ENCODE measurements around the gene RSRP1. TPM values are rescaled to one million over a fixed set of nuclear protein-coding genes. Genes with fewer than 3 reads are reported as not detected.
A peak's percentile ranks its signal among the peaks of the same experiment; 100 is the strongest.

Gene RSRP1
- total RNA-seq, 1 experiment from 2014 or later: 39.0 TPM

DNA sequence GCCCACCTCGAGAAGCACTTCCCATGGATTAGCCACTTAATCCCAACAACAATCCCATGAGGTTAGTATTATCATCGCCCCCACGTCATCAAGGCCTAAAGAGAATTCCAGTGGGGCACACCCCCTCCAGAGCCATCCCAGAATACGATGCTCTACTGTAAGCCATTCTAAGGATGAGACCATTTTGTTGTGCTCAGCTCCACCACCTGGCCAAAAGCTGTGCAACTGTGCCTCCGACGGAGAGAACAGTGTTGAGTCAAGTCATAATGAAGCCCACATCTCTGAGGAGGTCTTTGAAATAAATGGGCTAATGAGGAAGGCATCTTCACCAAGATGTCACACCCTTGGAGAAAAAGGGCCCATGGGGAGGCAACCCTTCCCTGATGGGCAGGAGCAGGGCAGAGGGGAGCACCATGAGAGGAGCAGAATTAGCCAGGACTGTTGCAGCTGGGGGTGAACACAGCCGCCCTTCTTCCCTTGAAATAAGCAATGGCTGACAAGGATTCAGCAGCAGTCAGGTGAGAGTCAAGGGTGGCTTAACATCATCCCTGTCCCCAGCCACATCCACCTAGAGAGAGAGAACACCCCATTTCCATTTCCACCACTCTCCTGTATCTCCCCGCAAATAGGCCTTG is 29.5 kb downstream of the RSRP1 start:
- peaks cover 13% of the 10 kb centered on the region for H3K36me3 ChIP-seq
- no peak for DNase-seq (ENCODE audit: low read depth in 1 of 2, low spot score in 2 of 2)
- H3K27ac ChIP-seq: no peak overlapping the region
- H3K9me3 ChIP-seq (replicated peaks): no peaks in the 10 kb centered on the region
- H3K4me3 ChIP-seq: no peak overlapping the region
- H3K4me1 ChIP-seq (replicated peaks): no peaks in the 10 kb centered on the region
- H3K27me3 ChIP-seq (replicated peaks): no peaks in the 10 kb centered on the region

DNA sequence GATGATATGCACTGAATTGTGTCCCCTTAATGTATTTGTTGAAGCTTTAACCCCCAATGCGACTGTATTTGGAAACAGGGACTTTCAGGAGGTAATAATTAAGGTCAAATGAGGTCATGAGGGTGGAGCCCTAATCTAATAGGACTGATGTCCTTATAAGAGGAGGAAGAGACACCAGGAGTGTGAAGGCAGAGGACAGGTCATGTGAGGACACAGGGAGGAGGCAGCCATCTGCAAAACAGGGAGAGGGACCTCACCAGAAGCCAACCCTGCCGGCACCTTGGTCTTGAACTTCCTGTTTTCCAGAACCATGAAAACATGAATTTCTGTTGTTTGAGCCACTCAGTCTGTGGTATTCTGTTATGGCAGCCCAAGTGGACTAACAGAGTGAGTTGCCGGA is 30.2 kb downstream of the RSRP1 start:
- H3K4me3 ChIP-seq: no peak overlapping the region
- H3K36me3 ChIP-seq: peaks cover 8% of the 10 kb centered on the region; the same call in 1 of the 2 replicates
- H3K27ac ChIP-seq: no peak overlapping the region
- H3K4me1 ChIP-seq (replicated peaks): no peaks in the 10 kb centered on the region
- no peak for DNase-seq (ENCODE audit: low read depth in 1 of 2, low spot score in 2 of 2)
- H3K27me3 ChIP-seq (replicated peaks): no peaks in the 10 kb centered on the region
- no peaks in the 10 kb centered on the region for H3K9me3 ChIP-seq (replicated peaks)

DNA sequence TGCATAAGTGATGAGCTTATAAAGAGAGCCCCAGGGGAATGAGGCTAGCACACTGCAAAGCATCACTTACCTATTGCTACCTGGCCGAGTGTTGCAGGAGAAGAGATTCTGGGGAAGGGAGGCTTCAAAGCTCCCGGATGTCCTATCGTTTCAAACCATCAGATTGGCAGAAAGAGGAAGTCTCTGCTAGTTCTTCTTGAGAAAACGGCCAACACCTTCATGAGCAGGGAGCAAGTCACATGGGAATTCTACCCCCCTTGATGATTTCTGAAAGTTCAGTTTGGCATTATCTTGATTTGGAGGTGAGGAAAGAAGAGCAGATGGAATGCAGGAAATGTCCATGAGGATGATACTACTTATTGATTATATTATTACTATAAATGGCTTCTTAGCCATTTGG is 31.1 kb downstream of the RSRP1 start:
- Histone ChIP-seq H3K9me3 (replicated peaks) (no peaks in the 10 kb centered on the region), H3K4me3 (no peak overlapping the region), H3K27ac (no peak overlapping the region), H3K36me3 (peaks cover 5% of the 10 kb centered on the region; the same call in 1 of the 2 replicates), H3K27me3 (replicated peaks) (no peaks in the 10 kb centered on the region), H3K4me1 (replicated peaks) (no peaks in the 10 kb centered on the region)
- no peak for DNase-seq (ENCODE audit: low read depth in 1 of 2, low spot score in 2 of 2)

DNA sequence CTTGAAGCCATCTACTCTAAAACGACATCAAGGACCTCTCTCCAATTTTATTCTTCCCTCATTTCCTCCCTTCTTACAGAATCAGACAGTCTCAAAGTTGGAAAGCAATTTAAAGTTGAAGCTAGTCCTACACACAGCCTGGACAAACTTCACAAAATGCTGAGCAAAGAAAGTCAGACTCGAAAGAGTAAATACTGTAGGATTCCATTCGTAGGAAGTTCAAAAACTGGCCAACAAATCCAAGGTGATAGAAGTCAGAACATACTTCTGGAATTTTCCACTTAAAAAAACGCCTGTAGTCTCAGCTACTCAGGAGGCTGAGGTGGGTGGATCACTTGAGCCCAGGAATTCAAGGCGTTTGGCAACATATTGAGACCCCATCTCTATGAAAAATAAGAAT is 34.5 kb downstream of the RSRP1 start:
- DNase-seq (ENCODE audit: low read depth in 1 of 2, low spot score in 2 of 2): no peak
- Histone ChIP-seq H3K36me3 (no peaks in the 10 kb centered on the region), H3K4me3 (no peak overlapping the region), H3K27me3 (replicated peaks) (no peaks in the 10 kb centered on the region), H3K9me3 (replicated peaks) (no peaks in the 10 kb centered on the region), H3K4me1 (replicated peaks) (no peaks in the 10 kb centered on the region), H3K27ac (no peak overlapping the region)

DNA sequence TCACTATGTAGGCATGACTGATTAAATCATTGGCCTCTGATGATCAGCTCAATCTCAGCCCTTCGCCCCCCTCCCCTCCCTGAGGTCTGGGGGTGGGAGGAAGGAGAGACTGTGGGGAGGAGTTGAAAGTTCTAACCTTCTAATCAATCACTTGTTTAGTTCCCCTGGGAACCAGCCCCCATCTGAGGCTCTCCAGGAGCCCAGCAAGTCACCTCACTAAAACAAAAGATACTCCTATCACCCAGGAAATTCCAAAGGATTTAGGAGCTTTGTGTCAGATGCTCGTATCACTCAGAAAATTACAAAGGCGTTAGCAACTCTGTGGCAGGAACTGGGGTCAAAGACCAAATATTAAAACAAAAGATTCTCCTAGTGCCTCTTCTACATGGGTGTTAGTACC is 36.5 kb downstream of the RSRP1 start:
- Histone ChIP-seq H3K27me3 (replicated peaks) (no peaks in the 10 kb centered on the region), H3K4me3 (no peak overlapping the region), H3K27ac (no peak overlapping the region), H3K4me1 (replicated peaks) (no peaks in the 10 kb centered on the region), H3K9me3 (replicated peaks) (no peaks in the 10 kb centered on the region), H3K36me3 (no peaks in the 10 kb centered on the region)
- no peak for DNase-seq (ENCODE audit: low read depth in 1 of 2, low spot score in 2 of 2)

DNA sequence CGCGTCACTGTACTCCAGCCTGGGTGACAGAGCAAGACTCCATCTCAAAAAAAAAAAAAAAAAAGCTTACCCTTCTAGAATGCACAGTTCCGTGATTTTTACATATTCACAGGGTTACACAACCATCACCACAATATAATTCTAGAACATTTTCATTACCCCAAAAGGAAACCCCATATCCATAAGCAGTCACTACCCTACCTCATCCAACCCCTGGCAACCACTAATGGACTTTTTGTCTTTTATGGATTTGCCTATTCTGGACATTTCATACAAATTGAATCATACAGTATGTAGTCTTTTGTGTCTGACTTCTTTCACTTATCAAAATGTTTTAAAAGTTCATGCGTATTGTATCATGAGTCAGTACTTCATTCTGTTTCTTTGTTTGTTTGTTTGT is 37.7 kb downstream of the RSRP1 start:
- no peak overlapping the region for H3K4me3 ChIP-seq
- no peaks in the 10 kb centered on the region for H3K4me1 ChIP-seq (replicated peaks)
- no peaks in the 10 kb centered on the region for H3K9me3 ChIP-seq (replicated peaks)
- H3K36me3 ChIP-seq: no peaks in the 10 kb centered on the region
- no peak overlapping the region for H3K27ac ChIP-seq
- no peaks in the 10 kb centered on the region for H3K27me3 ChIP-seq (replicated peaks)
- no peak for DNase-seq (ENCODE audit: low read depth in 1 of 2, low spot score in 2 of 2)

DNA sequence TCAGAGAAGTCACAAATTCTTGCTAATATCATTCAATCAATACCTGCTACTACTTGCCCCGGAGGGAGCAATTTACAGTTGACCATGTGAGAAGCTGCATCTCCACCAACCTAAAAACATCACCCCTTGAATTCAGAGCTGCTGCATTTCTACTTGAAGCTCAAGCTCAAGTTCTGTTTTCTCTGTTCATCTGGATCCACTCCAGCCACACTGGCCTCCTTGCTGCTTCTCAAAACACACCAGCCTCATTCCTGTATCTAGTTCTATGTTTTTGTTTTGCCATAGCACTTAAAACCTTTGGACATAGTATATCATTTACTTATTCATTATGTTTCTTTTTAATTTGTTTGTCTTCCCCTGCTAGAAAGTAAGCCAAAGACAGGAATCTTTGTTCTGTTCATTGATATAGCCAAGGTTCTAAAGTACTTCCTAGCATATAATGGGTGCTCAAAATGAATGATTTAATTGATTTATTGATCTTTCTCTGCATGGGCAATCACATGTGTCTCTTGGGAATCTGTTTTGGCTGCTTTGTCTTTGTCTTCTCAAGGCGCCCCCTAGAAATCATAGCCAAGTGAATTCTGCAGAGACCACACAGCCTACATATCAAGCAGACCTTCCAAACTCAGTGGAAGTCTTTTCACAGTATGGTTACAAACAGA is 38.6 kb downstream of the RSRP1 start:
- no peaks in the 10 kb centered on the region for H3K36me3 ChIP-seq

DNA sequence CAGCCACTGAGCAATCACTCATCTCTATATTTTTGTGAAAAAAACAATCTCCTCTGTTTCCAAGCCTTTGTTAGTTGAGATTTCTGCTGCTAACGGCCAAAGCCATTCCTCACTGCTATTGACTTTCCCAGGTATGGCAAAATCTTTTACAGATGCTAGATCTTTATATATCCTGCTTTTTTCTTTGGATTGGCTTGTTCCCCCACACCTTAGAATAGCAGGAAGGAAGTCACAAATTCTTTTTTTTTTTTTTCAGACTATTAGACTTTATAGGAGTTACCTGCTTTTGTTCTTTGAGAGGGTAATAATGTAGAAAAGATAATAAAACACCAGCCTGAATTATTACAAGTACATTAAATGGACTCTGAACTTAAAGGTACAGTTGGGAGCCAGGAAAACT is 39.2 kb downstream of the RSRP1 start:
- no peak for DNase-seq (ENCODE audit: low read depth in 1 of 2, low spot score in 2 of 2)
- H3K27me3 ChIP-seq (replicated peaks): no peaks in the 10 kb centered on the region
- H3K9me3 ChIP-seq (replicated peaks): no peaks in the 10 kb centered on the region
- H3K27ac ChIP-seq: no peak overlapping the region
- H3K4me1 ChIP-seq (replicated peaks): no peaks in the 10 kb centered on the region
- H3K36me3 ChIP-seq: no peaks in the 10 kb centered on the region
- H3K4me3 ChIP-seq: no peak overlapping the region

More for the DNA sequence above, 38.6 kb downstream of the RSRP1 start:
- Histone ChIP-seq H3K27me3 (replicated peaks) (no peaks in the 10 kb centered on the region), H3K9me3 (replicated peaks) (no peaks in the 10 kb centered on the region), H3K4me1 (replicated peaks) (no peaks in the 10 kb centered on the region), H3K27ac (no peak overlapping the region), H3K4me3 (no peak overlapping the region)
- no peak for DNase-seq (ENCODE audit: low read depth in 1 of 2, low spot score in 2 of 2)

DNA sequence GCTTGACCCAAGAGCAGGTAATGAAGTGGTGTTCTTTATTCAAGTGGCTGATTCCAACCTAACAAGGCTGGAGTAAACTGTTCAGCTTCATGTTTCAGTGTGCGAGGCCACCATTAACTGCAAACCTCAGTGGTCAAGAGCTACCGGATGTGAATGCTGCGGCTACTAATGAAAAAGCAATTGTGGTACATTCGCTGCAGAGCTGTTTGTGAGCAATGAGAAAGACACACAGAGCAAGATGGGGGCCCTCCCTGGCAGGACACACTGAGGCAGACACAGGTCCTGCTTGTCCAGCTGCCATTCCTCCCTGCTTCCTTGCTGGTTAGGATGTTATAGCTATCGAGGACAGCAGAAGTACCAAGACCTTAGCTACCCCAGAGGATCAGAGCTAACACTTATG is 41.1 kb downstream of the RSRP1 start:
- no peaks in the 10 kb centered on the region for H3K4me1 ChIP-seq (replicated peaks)
- H3K9me3 ChIP-seq (replicated peaks): no peaks in the 10 kb centered on the region
- no peak for DNase-seq (ENCODE audit: low read depth in 1 of 2, low spot score in 2 of 2)
- no peaks in the 10 kb centered on the region for H3K36me3 ChIP-seq
- H3K27me3 ChIP-seq (replicated peaks): no peaks in the 10 kb centered on the region
- H3K4me3 ChIP-seq: no peak overlapping the region
- H3K27ac ChIP-seq: no peak overlapping the region

DNA sequence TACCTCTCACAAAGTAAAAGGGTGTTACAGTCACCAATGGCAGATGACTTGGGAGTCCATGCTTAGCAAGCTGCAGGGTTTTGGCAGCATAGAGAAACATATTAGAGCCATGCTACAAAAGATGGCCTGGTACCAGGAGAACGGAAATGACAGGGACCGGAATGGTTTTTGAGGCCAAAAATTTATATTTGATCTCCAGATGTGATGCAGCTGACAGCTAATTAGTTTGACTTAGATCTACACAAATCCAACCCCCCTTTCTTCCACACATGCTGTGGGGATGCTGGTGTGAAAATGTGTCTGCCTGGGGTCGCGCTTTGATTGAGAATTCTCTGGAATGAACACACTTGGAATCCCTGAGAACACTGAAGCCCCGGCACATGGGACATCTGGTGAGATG is 41.5 kb downstream of the RSRP1 start:
- H3K4me1 ChIP-seq (replicated peaks): no peaks in the 10 kb centered on the region
- DNase-seq (ENCODE audit: low read depth in 1 of 2, low spot score in 2 of 2): no peak
- H3K4me3 ChIP-seq: no peak overlapping the region
- no peaks in the 10 kb centered on the region for H3K36me3 ChIP-seq
- H3K27ac ChIP-seq: no peak overlapping the region
- H3K27me3 ChIP-seq (replicated peaks): no peaks in the 10 kb centered on the region
- no peaks in the 10 kb centered on the region for H3K9me3 ChIP-seq (replicated peaks)

DNA sequence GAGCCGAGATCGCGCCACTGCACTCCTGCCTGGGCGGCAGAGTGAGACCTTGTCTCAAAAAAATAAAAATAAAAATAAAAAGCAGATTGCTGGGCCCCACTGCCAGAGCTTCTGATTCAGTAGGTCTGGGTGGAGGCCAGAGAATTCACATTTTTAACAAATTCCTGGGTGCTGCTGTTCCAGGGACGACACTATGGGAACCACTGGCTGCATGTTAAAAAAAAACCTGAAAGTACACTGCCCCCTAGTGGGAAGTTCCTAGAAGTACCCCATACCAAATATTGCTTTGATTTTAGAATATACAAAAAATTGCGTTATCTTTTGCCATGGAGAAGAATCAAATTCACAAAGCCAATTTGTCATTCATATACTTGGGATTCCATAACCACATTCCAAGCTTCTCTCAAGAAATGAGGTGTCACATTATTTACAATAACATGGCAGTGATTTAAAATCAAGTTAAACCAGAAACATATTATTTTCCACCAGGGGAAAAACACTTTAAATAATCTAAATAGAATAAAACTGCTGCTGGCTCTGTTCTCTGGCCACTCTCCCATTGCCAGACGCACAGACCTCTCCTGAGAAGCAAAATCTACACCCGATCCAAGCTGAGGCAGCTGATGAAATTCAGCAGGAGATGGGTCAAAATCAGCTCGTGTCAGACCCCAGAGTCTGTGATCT is 42.3 kb downstream of the RSRP1 start:
- no peak overlapping the region for H3K27ac ChIP-seq
- H3K9me3 ChIP-seq (replicated peaks): no peaks in the 10 kb centered on the region
- no peak overlapping the region for H3K4me3 ChIP-seq
- H3K27me3 ChIP-seq (replicated peaks): no peaks in the 10 kb centered on the region
- no peaks in the 10 kb centered on the region for H3K36me3 ChIP-seq
- peak in 1 of 2 experiments; percentile 49 for DNase-seq (ENCODE audit: low read depth in 1 of 2, low spot score in 2 of 2)
- H3K4me1 ChIP-seq (replicated peaks): no peaks in the 10 kb centered on the region

DNA sequence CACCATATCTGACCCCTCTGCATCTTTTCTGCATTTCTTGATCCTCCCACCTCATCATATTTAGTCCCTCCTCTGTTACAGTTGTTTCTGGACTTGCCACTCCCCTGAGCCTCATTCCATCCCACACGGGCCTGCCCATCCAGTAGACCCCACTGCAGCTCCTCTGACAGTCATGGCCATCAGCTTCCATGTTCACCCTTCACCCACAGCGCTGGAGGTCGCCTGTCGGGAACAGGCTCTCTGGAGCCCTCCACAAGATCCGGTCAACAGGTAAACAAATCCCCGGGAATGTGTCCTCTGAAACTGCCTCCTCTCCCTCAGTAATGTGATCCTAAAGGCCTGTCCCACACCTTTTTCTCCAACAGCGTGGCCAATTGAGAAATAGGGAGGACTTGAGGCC is 46.2 kb downstream of the RSRP1 start:
- H3K9me3 ChIP-seq (replicated peaks): no peaks in the 10 kb centered on the region
- peaks cover 23% of the 10 kb centered on the region for H3K4me1 ChIP-seq (replicated peaks)
- no peak overlapping the region for H3K27ac ChIP-seq
- no peak for DNase-seq (ENCODE audit: low read depth in 1 of 2, low spot score in 2 of 2)
- H3K4me3 ChIP-seq: no peak overlapping the region
- no peaks in the 10 kb centered on the region for H3K36me3 ChIP-seq
- no peaks in the 10 kb centered on the region for H3K27me3 ChIP-seq (replicated peaks)

DNA sequence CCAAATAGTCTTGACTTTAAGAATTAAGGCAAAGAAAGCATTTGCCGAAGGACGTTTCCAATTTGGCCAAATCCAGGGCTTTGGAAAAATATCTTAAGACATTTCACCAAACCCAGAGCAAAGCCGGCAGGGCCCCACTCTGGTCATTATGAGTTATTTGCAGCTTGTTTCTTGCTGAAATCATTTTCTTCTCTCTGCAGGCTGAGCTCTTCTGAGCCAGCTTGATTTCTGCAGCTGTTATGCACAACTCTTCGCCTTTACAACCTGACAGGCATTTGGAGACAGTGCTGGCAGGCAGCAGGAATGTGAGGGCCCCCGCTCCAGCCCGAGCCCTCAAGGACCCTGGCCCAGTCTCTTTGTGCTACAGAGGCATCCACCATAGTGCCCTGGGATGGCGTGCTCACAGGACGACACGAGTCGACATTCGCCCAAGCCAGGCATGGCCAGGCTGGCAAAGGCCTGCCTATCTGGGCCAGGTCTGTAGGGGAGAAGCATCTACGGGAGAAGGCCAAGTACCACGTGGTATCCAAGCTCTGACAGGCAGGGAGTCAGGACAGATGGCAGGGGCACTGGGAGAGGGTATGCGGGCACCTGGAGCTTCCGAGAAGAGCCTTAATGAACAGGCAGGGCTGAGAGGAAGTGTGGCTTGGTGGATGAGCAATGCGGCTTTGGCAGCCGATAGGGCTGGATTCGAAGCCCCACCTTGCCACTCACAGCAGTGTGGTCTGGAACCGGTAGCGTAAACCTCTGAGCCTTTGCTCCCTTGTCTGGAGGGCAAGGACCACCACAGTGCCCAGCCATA is 47.2 kb downstream of the RSRP1 start:
- Histone ChIP-seq H3K27ac (no peak overlapping the region), H3K27me3 (replicated peaks) (no peaks in the 10 kb centered on the region), H3K36me3 (no peaks in the 10 kb centered on the region), H3K4me1 (replicated peaks) (peaks cover 23% of the 10 kb centered on the region), H3K4me3 (no peak overlapping the region), H3K9me3 (replicated peaks) (no peaks in the 10 kb centered on the region)
- no peak for DNase-seq (ENCODE audit: low read depth in 1 of 2, low spot score in 2 of 2)

All from SJSA1 (cell line).